ENCODE results near the gene URM1.

The URM1 gene

DNA sequence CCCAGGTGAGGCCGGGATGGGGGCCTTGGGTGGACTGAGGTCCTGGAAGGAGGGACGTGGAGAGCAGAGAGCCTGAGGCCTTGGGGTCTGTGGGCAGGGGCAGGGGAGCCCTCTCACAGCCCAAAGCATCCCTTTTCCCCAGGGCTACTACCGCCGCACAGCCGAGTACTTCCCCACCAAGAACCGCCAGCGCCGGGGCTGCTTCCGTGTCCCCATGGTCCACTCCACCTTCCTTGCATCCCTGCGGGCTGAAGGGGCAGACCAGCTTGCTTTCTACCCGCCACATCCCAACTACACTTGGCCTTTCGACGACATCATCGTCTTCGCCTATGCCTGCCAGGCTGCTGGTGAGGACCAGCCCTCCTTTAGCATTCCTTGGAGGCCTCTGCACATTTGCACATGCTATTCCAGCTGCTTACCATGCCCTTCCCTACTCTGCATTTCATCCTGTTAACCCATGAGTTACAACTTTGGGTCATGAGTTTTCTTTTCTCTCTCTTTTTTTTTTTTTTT, 53.1 kb downstream of the URM1 start:
- DNase-seq (ENCODE audit: low read depth in 2 of 3, low spot score in 2 of 3): no peak

DNA sequence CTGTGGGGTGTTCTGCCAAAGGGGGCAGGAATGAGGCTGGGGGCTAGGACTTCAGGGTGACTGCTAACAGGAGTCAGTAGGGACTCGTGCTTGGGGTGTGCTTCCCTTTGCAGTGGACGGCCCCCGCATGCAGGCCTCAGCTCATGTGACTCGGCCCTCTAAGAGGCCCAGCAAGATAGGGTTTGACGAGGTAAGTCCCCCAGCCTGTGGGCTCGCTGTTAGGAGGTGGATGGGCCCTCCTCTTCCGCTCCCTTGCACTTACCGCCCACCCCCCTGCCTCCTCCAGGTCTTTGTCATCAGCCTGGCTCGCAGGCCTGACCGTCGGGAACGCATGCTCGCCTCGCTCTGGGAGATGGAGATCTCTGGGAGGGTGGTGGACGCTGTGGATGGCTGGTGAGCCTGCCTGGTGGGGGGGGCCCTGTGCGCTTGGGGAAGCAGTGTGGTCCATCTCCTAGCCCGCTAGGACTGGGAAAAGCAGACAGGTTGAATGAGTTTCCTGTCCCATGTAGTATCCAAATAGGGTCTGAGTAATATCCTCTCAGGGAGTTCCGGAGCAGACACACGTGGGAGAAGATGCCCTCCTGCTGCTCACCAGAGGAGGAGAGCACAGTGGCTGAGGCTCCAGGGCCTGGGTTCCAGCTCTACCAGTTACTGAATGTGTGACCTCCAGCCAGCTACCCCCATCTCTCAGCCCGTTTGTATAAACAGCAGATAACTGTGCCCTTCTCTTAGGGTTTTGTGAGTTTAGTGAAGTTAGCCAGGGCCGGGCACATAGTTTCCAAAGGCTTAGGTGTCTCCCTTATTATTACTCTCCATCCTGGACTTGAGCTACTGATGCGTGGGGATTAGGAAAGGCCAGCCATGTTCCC, 57.7 kb downstream of the URM1 start:
- no peak for DNase-seq (ENCODE audit: low read depth in 2 of 3, low spot score in 2 of 3)

DNA sequence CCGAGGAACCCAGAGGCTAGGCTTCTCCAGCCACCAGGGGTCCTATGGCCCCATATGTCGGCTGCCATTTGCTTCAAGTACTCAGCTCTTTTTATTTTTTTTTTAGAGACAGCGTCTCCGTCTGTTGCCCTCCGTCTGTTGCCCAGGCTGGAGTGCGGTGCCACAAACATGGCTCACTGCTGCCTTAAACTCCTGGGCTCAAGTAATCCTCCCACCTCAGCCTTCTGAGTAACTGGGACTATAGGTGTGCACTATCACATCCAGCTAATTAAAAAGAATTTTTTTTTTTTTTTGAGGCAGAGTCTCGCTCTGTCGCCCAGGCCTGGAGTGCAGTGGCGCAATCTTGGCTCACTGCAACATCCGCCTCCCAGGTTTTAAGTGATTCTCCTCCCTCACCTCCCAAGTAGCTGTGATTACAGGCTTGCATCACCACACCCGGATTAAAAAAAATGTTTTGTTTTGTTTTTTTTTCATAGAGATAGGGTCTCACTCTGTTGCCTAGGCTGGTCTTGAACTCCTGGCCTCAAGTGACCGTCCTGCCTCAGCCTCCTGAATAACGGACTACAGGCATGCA, 58.4 kb downstream of the URM1 start:
- DNase-seq (ENCODE audit: low read depth in 2 of 3, low spot score in 2 of 3): no peak

DNA sequence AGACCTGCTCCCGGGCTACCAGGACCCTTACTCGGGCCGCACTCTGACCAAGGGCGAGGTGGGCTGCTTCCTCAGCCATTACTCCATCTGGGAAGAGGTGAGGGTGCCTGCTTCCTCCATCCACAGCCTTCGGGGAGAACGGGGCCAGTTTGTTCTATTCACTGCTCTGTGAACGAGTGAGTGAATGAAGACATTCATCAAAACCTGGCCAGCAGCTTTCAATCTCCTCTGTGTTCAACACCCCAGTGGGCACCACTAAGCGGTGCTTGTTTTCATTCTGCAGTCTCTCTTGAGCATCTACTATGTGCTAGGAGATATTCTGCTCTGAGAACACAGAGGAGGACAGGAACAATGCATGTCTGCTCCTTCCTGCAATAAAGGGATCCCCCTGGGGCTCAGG, 60.0 kb downstream of the URM1 start:
- DNase-seq (ENCODE audit: low read depth in 2 of 3, low spot score in 2 of 3): no peak

DNA sequence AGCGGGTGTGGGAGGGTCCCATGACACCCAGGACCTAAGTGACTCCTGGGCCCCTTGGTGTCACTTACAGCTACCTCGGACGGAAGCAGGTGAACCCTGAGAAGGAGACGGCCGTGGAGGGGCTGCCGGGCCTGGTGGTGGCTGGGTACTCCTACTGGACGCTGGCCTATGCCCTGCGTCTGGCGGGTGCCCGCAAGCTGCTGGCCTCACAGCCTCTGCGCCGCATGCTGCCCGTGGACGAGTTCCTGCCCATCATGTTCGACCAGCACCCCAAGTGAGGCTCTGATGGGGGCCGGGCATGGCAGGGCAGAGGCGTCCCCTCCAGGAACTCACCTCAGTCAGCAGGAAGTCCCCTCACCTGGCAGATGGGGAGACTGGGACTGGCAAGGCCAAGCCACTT, 63.2 kb downstream of the URM1 start:
- DNase-seq (ENCODE audit: low read depth in 2 of 3, low spot score in 2 of 3): no peak

DNA sequence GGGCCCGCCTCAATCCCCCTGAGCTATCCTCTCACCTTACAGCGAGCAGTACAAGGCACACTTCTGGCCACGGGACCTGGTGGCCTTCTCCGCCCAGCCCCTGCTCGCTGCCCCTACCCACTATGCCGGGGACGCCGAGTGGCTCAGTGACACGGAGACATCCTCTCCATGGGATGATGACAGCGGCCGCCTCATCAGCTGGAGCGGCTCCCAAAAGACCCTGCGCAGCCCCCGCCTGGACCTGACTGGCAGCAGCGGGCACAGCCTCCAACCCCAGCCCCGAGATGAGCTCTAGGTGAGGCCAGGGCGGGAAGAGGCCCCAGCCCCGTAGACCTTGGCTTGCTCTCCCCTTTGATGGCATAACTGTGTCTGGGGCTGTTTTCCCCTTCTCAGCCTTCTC, 64.4 kb downstream of the URM1 start:
- DNase-seq (ENCODE audit: low read depth in 2 of 3, low spot score in 2 of 3): no peak

DNA sequence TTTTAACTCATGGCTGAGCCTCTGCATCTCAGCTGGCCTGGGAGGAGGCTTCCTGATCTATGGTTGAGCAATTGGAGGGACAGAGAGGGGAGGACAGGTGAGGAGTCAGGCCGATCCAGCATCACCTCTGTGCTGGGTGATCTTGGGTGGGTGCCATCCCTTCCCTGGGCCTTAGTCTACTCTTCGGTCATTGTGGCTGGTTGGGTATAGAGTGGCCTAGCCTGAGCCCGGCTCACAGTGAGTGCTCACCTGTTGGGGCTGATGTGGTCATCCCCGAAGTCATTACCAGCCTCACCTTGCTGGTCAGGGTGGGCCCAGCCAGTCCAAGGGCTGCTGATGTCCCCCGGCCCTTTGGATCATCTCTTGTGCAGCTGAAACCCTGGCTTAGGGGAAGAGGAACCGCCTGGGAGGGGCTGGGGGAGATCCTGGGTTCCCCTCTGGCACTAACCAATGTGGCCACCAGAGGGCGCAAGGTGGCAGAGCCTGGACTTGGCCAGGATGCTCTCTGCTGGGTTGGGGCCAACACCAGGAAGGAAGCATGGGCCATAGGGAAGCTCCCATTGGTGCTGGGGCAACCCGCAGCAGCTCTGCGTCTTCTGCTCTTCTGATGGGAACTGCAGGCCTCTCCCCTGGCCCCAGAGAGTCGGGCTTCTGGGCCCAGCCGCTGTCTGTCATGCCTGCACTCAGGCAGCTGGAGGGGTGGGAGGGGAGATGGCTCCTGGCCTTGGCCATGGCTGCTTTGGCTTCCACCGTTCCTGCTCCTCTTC, 67.4 kb downstream of the URM1 start:
- DNase-seq (ENCODE audit: low read depth in 2 of 3, low spot score in 2 of 3): peak; percentile 48 to 90 (median 81)

DNA sequence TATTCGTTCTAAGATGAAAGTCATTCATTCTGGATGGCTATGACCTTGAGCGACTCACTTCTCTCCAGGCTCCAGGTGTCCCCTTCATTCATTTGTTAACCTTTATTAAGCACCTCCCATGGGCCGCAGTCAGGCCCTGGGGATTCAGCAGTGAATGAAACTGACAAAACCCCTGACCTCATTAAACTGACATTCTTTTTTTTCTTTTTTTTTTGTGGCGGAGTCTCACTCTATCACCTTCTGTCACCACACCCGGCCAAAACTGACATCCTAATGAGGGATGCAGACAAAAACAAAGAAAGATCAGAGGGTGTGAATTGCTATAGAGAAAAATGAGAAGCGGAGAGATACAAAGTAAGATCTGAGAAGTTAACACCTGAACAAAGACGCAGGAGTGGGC, 68.1 kb downstream of the URM1 start:
- DNase-seq (ENCODE audit: low read depth in 2 of 3, low spot score in 2 of 3): no peak

Data from activated CD8-positive, alpha-beta memory T cell treated with anti-CD3 and anti-CD28 coated beads for 48 hours (primary cell).